ENCODE results near the gene MC2R.

- TF ChIP-seq CTCF (conservative IDR thresholded peaks at IDR 0.05 in 1 of 2, IDR thresholded peaks at IDR 0.05 in 1 of 2; ENCODE audit: extremely low read depth in 1 of 2, insufficient read depth in 1 of 2, low read depth in 1 of 2, low read length in 2 of 2) (no peak), EZH2 (IDR thresholded peaks at IDR 0.05; ENCODE audit: borderline replicate concordance, low read length) (no peak)
These were observed 20.8 kb downstream of the MC2R start for GRCh38 chr18:13894531-13894930.
